Endodermal cell (in vitro differentiated cells): ENCODE data around the gene COL1A2. TPM values are rescaled to one million over a fixed set of nuclear protein-coding genes. Genes with fewer than 3 reads are reported as not detected.

Experiments used
- DNase-seq: peaks from one replicate; pipeline ENCODE4 v3.0.0-alpha.2; 2017
- H3K27ac ChIP-seq: 2 replicates; pipeline ENCODE4 v1.5.1; 2013; ENCODE audit warnings: mild to moderate bottlenecking, low read depth, low read length, moderate library complexity
- H3K27me3 ChIP-seq: 2 replicates; pipeline ENCODE4 v1.6.1; 2013; ENCODE audit warnings: mild to moderate bottlenecking, low read length, moderate library complexity; ENCODE audit not compliant: insufficient read depth, control insufficient read depth, poor library complexity, severe bottlenecking
- H3K36me3 ChIP-seq: 2 replicates; pipeline ENCODE4 v1.7.0; 2013; ENCODE audit warnings: mild to moderate bottlenecking, low read length, moderate library complexity; ENCODE audit not compliant: control insufficient read depth, insufficient read depth
- H3K4me1 ChIP-seq: one replicate; pipeline ENCODE4 v1.7.0; 2013; ENCODE audit warnings: low read length; ENCODE audit not compliant: control insufficient read depth, insufficient read depth
- H3K4me3 ChIP-seq: 2 replicates; pipeline ENCODE4 v1.5.1; 2013; ENCODE audit warnings: mild to moderate bottlenecking, low read length, moderate library complexity
- H3K9ac ChIP-seq: 2 replicates; pipeline ENCODE4 v1.6.1; 2013; ENCODE audit warnings: mild to moderate bottlenecking, low read length, moderate library complexity; ENCODE audit not compliant: poor library complexity, severe bottlenecking; ENCODE audit errors: extremely low read depth
- H3K9me3 ChIP-seq: 2 replicates; pipeline ENCODE4 v1.6.1; 2013; ENCODE audit warnings: mild to moderate bottlenecking, low read length, moderate library complexity; ENCODE audit not compliant: control insufficient read depth
- H3K27ac Mint-ChIP-seq: 2 replicates; pipeline ENCODE4 v1.8.0; 2020; ENCODE audit warnings: mixed read lengths
- H3K27me3 Mint-ChIP-seq: 2 replicates; pipeline ENCODE4 v1.8.0; 2021; ENCODE audit warnings: mild to moderate bottlenecking, mixed read lengths; ENCODE audit not compliant: insufficient read depth
- H3K36me3 Mint-ChIP-seq: 2 replicates; pipeline ENCODE4 v1.8.0; 2020; ENCODE audit warnings: low read depth, mixed read lengths
- H3K4me1 Mint-ChIP-seq: 2 replicates; pipeline ENCODE4 v1.8.0; 2020; ENCODE audit warnings: mixed read lengths
- H3K4me3 Mint-ChIP-seq: 2 replicates; pipeline ENCODE4 v1.8.0; 2020; ENCODE audit warnings: mild to moderate bottlenecking, moderate library complexity, mixed read lengths
- H3K9me3 Mint-ChIP-seq: 2 replicates; pipeline ENCODE4 v1.8.0; 2020; ENCODE audit warnings: mild to moderate bottlenecking, mixed read lengths
- WGBS, 2 experiments: methylation state at CpG; one replicate each; pipeline versions ENCODE4 v1.1.5 to v1.1.7; 2013; ENCODE audit warnings: missing lambda C conversion rate in 2 of 2, mixed read lengths in 1 of 2; ENCODE audit not compliant: insufficient coverage in 1 of 2, insufficient read length in 1 of 2; 5-methylcytosine and 5-hydroxymethylcytosine counted together
- total RNA-seq, 2 donors: library from RNA; stranded (reverse); fragmentation: NEBNext Ultra II Directional in 1 of 2; extraction: Animal tissue kit (Norgen Biotek cat#: 25700) in 1 of 2; gene quantifications; 2 replicates in 1 of 2; 3 replicates in 1 of 2; pipeline ENCODE4 v1.2.1, GENCODE V29; 2021
- TF ChIP-seq, protein P1 (sequence below): fragments of 200-600 bp; sonication (generic); conservative IDR thresholded peaks from 2 replicates; pipeline ENCODE4 v1.5.0; 2021; ENCODE audit warnings: antibody characterized with exemption, mild to moderate bottlenecking

The COL1A2 gene
- total RNA-seq, 2 donors from 2014 or later: 42.2 to 99.7 TPM

DNA sequence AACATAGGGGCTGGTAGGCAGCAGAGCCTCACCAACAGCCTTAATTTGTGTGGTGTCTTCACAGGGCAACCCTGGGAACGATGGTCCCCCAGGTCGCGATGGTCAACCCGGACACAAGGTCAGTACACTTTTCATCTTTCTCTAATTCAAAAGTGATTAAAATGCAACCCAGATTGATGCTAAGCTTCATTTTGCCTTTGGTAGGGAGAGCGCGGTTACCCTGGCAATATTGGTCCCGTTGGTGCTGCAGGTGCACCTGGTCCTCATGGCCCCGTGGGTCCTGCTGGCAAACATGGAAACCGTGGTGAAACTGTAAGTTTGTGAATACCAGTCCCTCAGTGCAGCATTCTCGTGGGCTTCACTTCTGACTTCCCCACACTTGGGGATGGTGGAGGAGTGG lies 30.9 kb downstream of the COL1A2 start:
- 96 to 100% methylated on average over 3 to 10 of the region's 10 CpGs for WGBS, 2 experiments
- no peak for DNase-seq

DNA sequence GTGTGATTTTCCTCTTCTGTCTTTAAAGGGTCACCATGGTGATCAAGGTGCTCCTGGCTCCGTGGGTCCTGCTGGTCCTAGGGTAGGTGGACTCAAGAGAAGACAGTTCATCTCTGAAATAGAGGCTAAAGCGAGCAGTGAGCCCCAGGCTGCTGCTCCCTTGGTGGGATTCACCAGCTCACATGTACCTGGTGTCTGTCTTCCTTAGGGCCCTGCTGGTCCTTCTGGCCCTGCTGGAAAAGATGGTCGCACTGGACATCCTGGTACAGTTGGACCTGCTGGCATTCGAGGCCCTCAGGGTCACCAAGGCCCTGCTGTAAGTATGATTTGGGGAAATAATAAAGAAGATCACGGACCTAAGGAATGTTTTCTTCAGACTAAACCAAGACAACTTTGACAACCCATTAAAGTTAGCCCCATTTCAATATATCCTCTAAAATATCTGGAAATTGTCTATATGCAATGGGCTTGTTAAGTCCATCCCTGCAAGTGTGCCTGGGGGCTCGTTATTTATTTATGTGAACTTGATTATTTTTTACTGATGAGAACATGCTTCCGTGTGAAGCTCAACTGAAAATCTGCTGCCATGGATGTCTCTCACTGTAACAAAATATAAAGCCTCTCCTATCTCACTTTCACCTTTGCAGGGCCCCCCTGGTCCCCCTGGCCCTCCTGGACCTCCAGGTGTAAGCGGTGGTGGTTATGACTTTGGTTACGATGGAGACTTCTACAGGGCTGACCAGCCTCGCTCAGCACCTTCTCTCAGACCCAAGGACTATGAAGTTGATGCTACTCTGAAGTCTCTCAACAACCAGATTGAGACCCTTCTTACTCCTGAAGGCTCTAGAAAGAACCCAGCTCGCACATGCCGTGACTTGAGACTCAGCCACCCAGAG lies 32.5 kb downstream of the COL1A2 start:
- H3K4me1 Mint-ChIP-seq: peaks cover 5% of the 10 kb centered on the region
- no peak overlapping the region for H3K27ac Mint-ChIP-seq
- peaks cover 2% of the 10 kb centered on the region for H3K27me3 Mint-ChIP-seq
- Histone ChIP-seq H3K9ac (no peak overlapping the region), H3K27ac (no peak overlapping the region), H3K4me3 (no peak overlapping the region), H3K36me3 (no peaks in the 10 kb centered on the region), H3K4me1 (no peaks in the 10 kb centered on the region), H3K27me3 (no peaks in the 10 kb centered on the region), H3K9me3 (no peaks in the 10 kb centered on the region)
- TF ChIP-seq, protein P1, sequence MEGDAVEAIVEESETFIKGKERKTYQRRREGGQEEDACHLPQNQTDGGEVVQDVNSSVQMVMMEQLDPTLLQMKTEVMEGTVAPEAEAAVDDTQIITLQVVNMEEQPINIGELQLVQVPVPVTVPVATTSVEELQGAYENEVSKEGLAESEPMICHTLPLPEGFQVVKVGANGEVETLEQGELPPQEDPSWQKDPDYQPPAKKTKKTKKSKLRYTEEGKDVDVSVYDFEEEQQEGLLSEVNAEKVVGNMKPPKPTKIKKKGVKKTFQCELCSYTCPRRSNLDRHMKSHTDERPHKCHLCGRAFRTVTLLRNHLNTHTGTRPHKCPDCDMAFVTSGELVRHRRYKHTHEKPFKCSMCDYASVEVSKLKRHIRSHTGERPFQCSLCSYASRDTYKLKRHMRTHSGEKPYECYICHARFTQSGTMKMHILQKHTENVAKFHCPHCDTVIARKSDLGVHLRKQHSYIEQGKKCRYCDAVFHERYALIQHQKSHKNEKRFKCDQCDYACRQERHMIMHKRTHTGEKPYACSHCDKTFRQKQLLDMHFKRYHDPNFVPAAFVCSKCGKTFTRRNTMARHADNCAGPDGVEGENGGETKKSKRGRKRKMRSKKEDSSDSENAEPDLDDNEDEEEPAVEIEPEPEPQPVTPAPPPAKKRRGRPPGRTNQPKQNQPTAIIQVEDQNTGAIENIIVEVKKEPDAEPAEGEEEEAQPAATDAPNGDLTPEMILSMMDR: no peak
- peaks cover 38% of the 10 kb centered on the region for H3K36me3 Mint-ChIP-seq
- WGBS, 2 experiments: 95 to 96% methylated on average over 3 to 11 of the region's 12 CpGs
- no peak for DNase-seq
- no peak overlapping the region for H3K4me3 Mint-ChIP-seq
- no peaks in the 10 kb centered on the region for H3K9me3 Mint-ChIP-seq

More for the DNA sequence above, 30.9 kb downstream of the COL1A2 start:
- H3K9me3 ChIP-seq: no peaks in the 10 kb centered on the region
- no peak overlapping the region for H3K4me3 ChIP-seq
- no peak overlapping the region for H3K27ac ChIP-seq
- Mint-ChIP-seq H3K36me3 (peaks cover 45% of the 10 kb centered on the region), H3K9me3 (no peaks in the 10 kb centered on the region), H3K27me3 (peaks cover 2% of the 10 kb centered on the region), H3K4me3 (no peak overlapping the region), H3K4me1 (peaks cover 5% of the 10 kb centered on the region), H3K27ac (no peak overlapping the region)
- TF ChIP-seq, protein P1: no peak
- no peaks in the 10 kb centered on the region for H3K36me3 ChIP-seq
- H3K4me1 ChIP-seq: no peaks in the 10 kb centered on the region
- H3K9ac ChIP-seq: no peak overlapping the region
- H3K27me3 ChIP-seq: no peaks in the 10 kb centered on the region

DNA sequence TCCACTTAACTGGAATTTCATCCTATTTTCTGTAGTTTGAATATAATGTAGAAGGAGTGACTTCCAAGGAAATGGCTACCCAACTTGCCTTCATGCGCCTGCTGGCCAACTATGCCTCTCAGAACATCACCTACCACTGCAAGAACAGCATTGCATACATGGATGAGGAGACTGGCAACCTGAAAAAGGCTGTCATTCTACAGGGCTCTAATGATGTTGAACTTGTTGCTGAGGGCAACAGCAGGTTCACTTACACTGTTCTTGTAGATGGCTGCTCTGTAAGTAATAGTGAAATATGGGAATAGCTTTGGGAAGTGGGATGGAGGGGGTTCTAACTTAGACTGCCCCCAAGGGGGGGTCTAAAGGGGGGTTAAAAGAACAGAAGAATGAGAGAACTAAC lies 34.5 kb downstream of the COL1A2 start:
- Mint-ChIP-seq H3K9me3 (no peaks in the 10 kb centered on the region), H3K27ac (no peak overlapping the region), H3K36me3 (peaks cover 27% of the 10 kb centered on the region), H3K4me3 (no peak overlapping the region), H3K4me1 (peaks cover 5% of the 10 kb centered on the region), H3K27me3 (peaks cover 2% of the 10 kb centered on the region)
- Histone ChIP-seq H3K4me1 (no peaks in the 10 kb centered on the region), H3K36me3 (no peaks in the 10 kb centered on the region), H3K27ac (no peak overlapping the region), H3K9ac (no peak overlapping the region), H3K27me3 (no peaks in the 10 kb centered on the region), H3K9me3 (no peaks in the 10 kb centered on the region), H3K4me3 (no peak overlapping the region)
- 100% methylated on average over 1 of the region's 1 CpG; no CpG with 5 or more reads in 1 of the 2 experiments for WGBS, 2 experiments
- TF ChIP-seq, protein P1: no peak
- DNase-seq: no peak
